GM21786 (cell line): Measurements from ENCODE around the gene PRR36.
"Not testable (repeated sequence)": the region's sequence is repeated elsewhere in the genome, so short reads cannot be mapped to it uniquely, and the experiment has no call there.

Experiments used
- ATAC-seq: cut with Tn5 transposase; IDR thresholded peaks from one replicate; pipeline ENCODE4 v1.9.1; 2021; ENCODE audit not compliant: unreplicated experiment

The PRR36 gene

DNA sequence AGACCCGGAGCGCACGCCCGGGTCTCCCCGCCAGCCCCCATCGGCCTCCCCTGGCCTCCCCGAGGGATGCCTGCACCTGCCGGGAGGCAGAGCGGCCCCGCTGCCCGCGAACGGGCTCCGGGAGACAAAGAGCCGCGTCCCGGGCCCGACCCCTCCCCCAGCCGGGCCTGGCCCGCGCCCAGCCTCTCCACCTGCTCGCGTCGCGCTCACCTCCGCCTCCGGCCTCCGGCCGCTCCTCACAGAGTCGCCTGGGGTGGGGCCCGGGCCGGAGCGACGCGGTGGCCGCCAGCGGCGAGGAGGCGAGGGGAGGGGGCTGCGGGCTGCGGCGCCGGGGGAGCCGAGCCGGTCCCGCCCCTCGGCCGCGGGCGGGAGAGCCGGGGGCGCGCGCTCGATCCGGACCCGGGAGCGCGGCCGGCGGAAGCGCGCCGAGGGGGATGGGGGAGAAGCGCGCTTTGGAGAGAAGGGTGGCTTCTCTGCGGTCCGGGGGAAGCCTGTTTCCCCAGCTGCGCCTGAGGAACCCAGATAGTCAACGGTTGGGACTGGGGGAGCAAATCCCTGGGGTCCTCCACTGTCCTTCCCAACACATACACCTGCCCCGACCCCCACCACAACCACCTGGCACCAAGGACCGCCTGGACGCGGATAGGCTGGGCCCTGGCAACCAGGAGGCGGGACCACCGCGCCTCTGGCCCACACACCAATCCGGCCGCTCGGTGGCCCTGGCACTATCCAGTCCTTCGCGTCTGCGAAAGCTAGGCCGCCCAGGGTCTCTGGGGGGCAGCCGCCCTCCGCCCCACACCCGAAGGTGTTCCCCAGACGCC, at the start of gene PRR36:
PRR36 (minus strand) TSS at position 315 of the 821 bp plus-strand sequence. CDS start 701 bp downstream, outside the sequence.
- ATAC-seq = no peak

DNA sequence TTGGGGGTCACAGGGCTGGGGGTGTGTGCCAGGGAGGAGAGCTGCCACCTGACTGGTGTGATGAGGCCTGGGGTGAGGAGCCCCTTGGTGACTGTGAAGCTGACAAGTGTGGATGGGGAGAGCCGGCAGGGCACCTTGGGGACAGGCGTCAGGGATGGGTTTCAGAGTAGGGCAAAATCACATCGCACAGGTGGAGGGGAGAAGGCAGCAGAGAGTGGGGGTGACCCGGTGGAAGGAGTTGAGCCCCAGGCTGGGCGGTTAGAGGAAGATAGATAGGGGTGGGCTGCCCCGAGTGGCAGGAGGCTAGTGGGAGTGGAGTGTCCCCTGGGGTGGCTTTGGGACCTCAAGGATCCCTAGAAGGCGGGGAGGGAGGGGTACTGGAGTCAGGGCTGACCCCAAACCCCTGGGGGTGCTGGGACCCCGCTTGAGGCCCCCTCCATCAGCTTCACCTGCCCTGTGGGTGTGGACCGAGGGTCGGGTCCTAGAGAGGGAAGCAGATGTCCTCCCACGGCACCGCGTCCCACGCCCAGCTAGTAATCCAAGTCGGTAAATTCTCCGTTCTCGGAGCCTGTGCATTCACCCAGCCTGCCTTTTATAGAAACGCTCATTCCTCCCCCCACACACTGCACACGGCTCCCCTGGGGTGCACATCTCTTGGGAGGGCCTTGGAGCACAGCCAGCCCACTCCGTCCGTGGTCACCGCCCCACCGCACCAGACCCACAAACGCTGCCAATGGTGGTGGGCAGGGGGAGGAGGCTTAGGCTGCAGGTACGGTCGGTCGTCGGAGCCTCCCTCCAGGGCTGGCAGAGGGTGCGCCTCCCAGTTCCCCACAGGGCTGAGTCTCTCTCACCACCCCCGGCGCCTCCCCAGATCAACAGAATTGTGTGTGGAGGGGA, 49.4 kb upstream of the PRR36 start:
- ATAC-seq = no peak

GRCh38 chr19:7922836-7923195, 48.6 kb upstream of the PRR36 start:
- no peak for ATAC-seq

- ATAC-seq = no peak
Observed at GRCh38 chr19:7921967-7922835, 48.0 kb upstream of the PRR36 start.

DNA sequence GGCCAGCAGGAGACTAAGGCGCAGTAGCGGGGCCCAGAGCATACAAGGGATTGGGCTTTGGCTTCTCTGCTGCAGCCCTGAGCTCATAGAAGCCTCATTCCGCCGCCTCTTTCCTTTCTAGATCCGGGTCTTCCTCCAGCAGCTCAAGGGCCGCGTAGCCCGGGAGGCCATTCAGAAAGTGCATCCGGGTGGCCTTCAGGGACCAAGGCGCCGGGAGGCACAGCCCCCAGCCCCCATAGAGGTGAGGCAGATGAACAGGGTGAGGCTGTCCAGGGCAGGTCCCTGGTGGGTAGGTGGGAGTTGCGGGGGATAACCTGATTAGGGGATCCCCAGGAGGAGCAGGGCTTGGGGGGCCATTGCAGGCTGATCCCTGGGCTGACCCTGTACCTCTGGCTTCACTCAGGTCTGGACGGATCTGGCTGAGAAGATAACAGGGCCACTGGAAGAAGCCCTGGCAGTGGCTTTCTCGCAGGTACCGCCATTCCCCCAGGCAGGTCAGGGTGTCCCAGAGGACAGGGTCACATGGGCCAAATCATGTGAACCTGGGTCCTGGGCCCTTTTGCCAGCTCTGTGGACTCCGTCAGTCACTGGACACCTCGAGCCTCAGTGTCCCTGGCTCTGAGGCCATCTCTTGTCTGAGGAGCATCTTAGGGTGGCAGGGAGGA, 47.2 kb upstream of the PRR36 start:
- no peak for ATAC-seq

- ATAC-seq = no peak
Observed at GRCh38 chr19:7920519-7921301, 46.5 kb upstream of the PRR36 start.

GRCh38 chr19:7919610-7920518, 45.7 kb upstream of the PRR36 start, which contains the start of gene SNAPC2:
Gene SNAPC2 (plus strand): TSS chr19:7920338. CDS start chr19:7920367, 29 bp downstream.
- no peak for ATAC-seq

DNA sequence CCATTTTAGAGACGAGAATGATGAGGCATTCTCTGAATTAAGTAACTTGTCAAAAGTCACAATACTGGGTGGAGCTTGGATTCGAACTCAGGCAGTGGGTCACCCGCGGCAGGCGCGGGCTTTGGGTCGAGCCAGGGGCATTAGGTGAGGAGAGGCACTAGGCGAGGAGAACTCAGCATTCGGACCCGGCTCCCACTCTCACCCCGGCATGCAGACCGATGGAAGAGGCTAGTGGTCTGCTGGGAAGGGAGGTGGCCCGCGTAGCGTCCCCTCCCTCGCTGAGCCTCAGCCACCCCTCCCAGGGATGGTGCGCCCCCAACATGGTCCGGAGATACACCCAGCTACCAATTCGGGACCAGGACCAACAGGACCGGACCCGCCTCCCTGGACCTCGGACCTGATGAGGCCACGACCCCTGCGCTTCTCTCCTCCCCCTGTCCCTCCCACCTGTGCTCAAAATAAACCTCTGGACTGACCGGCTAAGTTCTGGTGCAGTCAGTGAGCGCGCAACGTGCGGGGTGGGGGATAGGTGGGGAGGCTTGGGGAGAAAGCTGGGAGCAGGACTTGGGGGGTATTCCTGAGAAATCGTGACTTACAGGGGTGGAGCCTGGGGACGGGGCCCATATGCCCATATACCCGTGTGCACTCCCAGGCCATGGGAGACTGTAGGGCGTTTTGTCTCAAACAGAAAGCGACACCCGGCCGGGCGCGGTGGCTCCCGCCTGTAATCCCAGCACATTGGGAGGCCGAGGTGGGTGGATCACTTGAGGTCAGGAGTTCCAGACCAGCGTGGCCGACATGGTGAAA, 44.6 kb upstream of the PRR36 start:
- no peak for ATAC-seq

DNA sequence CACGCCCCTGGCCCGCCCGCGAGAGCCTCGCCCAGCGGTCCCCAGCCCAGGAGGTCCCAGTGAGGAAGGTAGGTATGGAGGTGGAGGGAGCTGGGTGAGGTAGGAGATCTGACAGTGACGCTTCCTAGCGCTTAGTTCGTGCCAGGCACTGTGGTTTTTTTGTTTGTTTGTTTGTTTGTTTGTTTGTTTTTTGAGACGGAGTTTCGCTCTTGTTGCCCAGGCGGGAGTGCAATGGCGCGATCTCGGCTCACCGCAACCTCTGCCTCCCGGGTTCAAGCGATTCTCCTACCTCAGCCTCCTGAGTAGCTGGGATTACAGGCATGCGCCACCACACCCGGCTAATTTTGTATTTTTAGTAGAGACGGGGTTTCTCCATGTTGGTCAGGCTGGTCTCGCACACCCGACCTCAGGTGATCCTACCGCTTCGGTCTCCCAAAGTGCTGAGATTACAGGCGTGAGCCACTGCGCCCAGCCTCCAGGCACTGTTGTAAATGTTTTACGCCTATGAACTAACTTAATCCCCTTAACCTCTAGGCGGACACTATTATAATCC, 43.9 kb upstream of the PRR36 start:
- not testable (repeated sequence) for ATAC-seq

GRCh38 chr19:7917267-7918061, 43.3 kb upstream of the PRR36 start:
- ATAC-seq = no peak

GRCh38 chr19:7916955-7917266, 42.7 kb upstream of the PRR36 start:
- ATAC-seq = no peak

DNA sequence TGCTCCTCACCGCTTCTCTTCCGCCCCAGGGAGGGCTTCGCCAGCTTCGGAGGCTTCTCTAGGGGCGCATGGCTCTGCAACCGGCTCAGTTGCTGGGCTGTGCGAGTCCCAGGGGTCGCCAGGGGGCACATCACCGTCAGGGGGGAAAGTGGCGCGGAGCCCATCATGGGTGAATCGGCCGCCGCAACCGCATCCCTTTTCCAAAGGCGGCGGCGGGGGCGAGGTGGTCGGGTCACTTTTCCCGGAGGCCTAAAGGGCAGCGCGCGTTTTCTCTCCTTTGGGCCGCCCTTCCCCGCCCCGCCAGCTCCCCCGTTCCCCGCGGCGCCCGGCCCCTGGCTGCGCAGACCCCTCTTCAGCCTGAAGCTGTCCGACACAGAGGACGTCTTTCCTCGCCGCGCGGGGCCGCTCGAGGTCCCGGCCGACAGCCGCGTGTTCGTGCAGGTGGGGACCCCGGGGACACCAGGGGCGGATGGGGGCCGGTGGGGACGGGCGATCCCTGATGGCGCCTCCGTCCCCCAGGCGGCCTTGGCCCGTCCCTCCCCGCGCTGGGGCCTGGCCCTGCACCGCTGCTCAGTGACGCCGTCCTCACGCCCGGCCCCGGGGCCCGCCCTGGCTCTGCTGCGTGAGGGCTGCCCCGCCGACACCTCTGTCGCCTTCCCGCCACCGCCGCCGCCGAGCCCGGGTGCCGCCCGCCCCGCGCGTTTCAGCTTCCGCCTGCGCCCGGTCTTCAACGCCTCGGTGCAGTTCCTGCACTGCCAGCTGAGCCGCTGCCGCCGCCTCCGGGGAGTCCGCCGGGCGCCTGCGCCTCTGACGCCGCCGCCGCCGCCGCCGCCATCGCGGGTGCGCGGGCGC, 42.1 kb upstream of the PRR36 start:
- no peak for ATAC-seq

GRCh38 chr19:7915250-7916102, 41.3 kb upstream of the PRR36 start:
- ATAC-seq = no peak

GRCh38 chr19:7914598-7915045, 40.4 kb upstream of the PRR36 start, which contains the start of gene TGFBR3L:
Gene TGFBR3L (plus strand): TSS chr19:7914830.
- no peak for ATAC-seq

DNA sequence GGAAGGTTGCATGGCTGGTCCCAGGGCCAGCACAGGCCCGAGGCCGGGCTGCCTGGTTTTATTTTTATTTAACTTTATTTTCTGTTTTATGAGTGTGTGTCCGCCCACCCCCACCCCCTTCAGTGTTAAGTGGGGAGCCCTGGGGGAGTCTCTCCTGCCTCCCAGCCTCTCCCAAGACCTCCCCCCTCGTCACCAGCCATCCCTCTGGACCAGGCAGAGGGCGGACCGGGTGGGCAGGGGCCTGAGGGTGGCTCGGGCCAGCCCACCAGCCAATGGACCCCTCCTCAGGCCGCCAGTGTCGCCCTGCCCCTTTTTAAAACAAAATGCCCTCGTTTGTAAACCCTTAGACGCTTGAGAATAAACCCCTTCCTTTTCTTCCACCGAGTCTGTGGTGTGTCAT, 39.9 kb upstream of the PRR36 start:
- ATAC-seq = no peak
